ENCODE results near the gene TSSK2. TPM values are rescaled to one million over a fixed set of nuclear protein-coding genes. Genes with fewer than 3 reads are reported as not detected.

Gene TSSK2
- total RNA-seq, 2 experiments from 2014 or later = not detected

- ChIA-PET POLR2A (interaction anchor here (0.6 kb wide), 1 partner anchor 38 kb away, joined by 3 read pairs; no protein-coding TSS in a partner anchor), CTCF (ENCODE audit: unreplicated experiment) (no interaction called here)
- no peaks in the 10 kb centered on the region; the same call in 1 of the 2 replicates for H3K79me2 ChIP-seq (ENCODE audit: insufficient read depth, low read depth, low read length)
Observed at GRCh38 chr22:19088866-19089595, 42.1 kb upstream of the TSSK2 start.

GRCh38 chr22:19090183-19090582 is 40.9 kb upstream of the TSSK2 start:
- ChIA-PET CTCF (ENCODE audit: unreplicated experiment) (no interaction called here), POLR2A (interaction anchor here (0.6 to 0.7 kb wide), 2 partner anchors 40 to 1412 kb away, joined by 3 to 4 read pairs; no protein-coding TSS in a partner anchor)
- no peaks in the 10 kb centered on the region for H3K9me3 ChIP-seq (ENCODE audit: low read length)
- no peak overlapping the region for H3K4me2 ChIP-seq (ENCODE audit: low read length)
- peaks cover 3% of the 10 kb centered on the region; the same call in 1 of the 2 replicates for H3K36me3 ChIP-seq (ENCODE audit: insufficient read depth, low read length)
- H3K79me2 ChIP-seq (ENCODE audit: insufficient read depth, low read depth, low read length) = no peaks in the 10 kb centered on the region; the same call in 1 of the 2 replicates
- H3K27ac ChIP-seq (ENCODE audit: low read depth, low read length, poor library complexity, severe bottlenecking) = no peak overlapping the region
- BruUV-seq (replicated peaks) = no TSS peak
- H3K9me2 ChIP-seq (ENCODE audit: insufficient read depth, low read length) = no peaks in the 10 kb centered on the region
- H2AFZ ChIP-seq (ENCODE audit: low read length) = no peak overlapping the region
- no peak overlapping the region for H3K4me3 ChIP-seq (ENCODE audit: low read depth, low read length, poor library complexity, severe bottlenecking)
- DNase-seq (ENCODE audit: low spot score) = no peak
- TF ChIP-seq EZH2phosphoT487 (IDR thresholded peaks at IDR 0.05; ENCODE audit: borderline replicate concordance, low read depth, low read length) = no peak
- TF ChIP-seq CTCF (conservative IDR thresholded peaks at IDR 0.05; ENCODE audit: low read length) = no peak
- H4K20me1 ChIP-seq (ENCODE audit: insufficient read depth, low read length) = peaks cover 8% of the 10 kb centered on the region; the same call in 1 of the 2 replicates
- H3K4me1 ChIP-seq (ENCODE audit: insufficient read depth, low read length, poor library complexity, severe bottlenecking) = peaks cover 20% of the 10 kb centered on the region
- intact Hi-C loops (cut with micrococcal nuclease; ENCODE audit: unreplicated experiment) = no loop called here

More at GRCh38 chr22:19088866-19089595, 42.1 kb upstream of the TSSK2 start:
- no peak overlapping the region for H3K27ac ChIP-seq (ENCODE audit: low read depth, low read length, poor library complexity, severe bottlenecking)
- peaks cover 8% of the 10 kb centered on the region; the same call in 1 of the 2 replicates for H4K20me1 ChIP-seq (ENCODE audit: insufficient read depth, low read length)
- no peak for DNase-seq (ENCODE audit: low spot score)
- intact Hi-C loops (cut with micrococcal nuclease; ENCODE audit: unreplicated experiment) = no loop called here
- H3K4me3 ChIP-seq (ENCODE audit: low read depth, low read length, poor library complexity, severe bottlenecking) = no peak overlapping the region
- no peak overlapping the region for H2AFZ ChIP-seq (ENCODE audit: low read length)
- no TSS peak for BruUV-seq (replicated peaks)
- no peak overlapping the region for H3K4me2 ChIP-seq (ENCODE audit: low read length)
- H3K9me3 ChIP-seq (ENCODE audit: low read length) = no peaks in the 10 kb centered on the region
- no peaks in the 10 kb centered on the region; the same call in 1 of the 2 replicates for H3K36me3 ChIP-seq (ENCODE audit: insufficient read depth, low read length)
- no peaks in the 10 kb centered on the region for H3K9me2 ChIP-seq (ENCODE audit: insufficient read depth, low read length)
- TF ChIP-seq EZH2phosphoT487 (IDR thresholded peaks at IDR 0.05; ENCODE audit: borderline replicate concordance, low read depth, low read length) = no peak
- TF ChIP-seq CTCF (conservative IDR thresholded peaks at IDR 0.05; ENCODE audit: low read length) = no peak
- peaks cover 24% of the 10 kb centered on the region for H3K4me1 ChIP-seq (ENCODE audit: insufficient read depth, low read length, poor library complexity, severe bottlenecking)
